OCI-LY7 (cell line): ENCODE measurements around the gene DOCK1. TPM values are rescaled to one million over a fixed set of nuclear protein-coding genes. Genes with fewer than 3 reads are reported as not detected.

Experiments
- BruUV-seq: library from RNA; stranded (reverse); fragments of 400-500 nt; replicated peaks from 2 replicates; lab custom pipeline; 2021; lab: Mats Ljungman, UMichigan
- CTCF ChIA-PET: fragments of 300-600 bp; sonication (Branson Sonifier 250); formaldehyde crosslinking; loops from one replicate; lab custom pipeline; 2022; ENCODE audit warnings: antibody characterized with exemption; ENCODE audit not compliant: unreplicated experiment; lab: Charles Lee
- POLR2A ChIA-PET: fragments of 300-600 bp; sonication (Branson Sonifier 250); formaldehyde crosslinking; loops from one replicate; lab custom pipeline; 2022; ENCODE audit warnings: antibody characterized with exemption; lab: Charles Lee
- DNase-seq: peaks from one replicate; pipeline ENCODE4 v3.0.0-alpha.2; 2015; ENCODE audit warnings: low spot score
- H2AFZ ChIP-seq: fragments of 200-600 bp; sonication (generic), shearing (Covaris generic); 2 replicates; pipeline ENCODE4 v1.6.1; 2014; ENCODE audit warnings: mild to moderate bottlenecking, antibody characterized with exemption, low read length, moderate library complexity
- H3K27ac ChIP-seq: fragments of 200-600 bp; sonication (generic); 2 replicates; pipeline ENCODE4 v1.5.1; 2014; ENCODE audit warnings: mixed run types, low read depth, mild to moderate bottlenecking, moderate library complexity, low read length, inconsistent platforms; ENCODE audit not compliant: poor library complexity, severe bottlenecking
- H3K36me3 ChIP-seq: fragments of 200-600 bp; sonication (generic); 2 replicates; pipeline ENCODE4 v1.6.1; 2014; ENCODE audit warnings: mild to moderate bottlenecking, antibody characterized with exemption, low read length, moderate library complexity, mixed read lengths; ENCODE audit not compliant: insufficient read depth
- H3K4me1 ChIP-seq: fragments of 200-600 bp; sonication (generic); 2 replicates; pipeline ENCODE4 v1.5.1; 2014; ENCODE audit warnings: mild to moderate bottlenecking, low read length; ENCODE audit not compliant: insufficient read depth, poor library complexity, severe bottlenecking
- H3K4me2 ChIP-seq: fragments of 200-600 bp; sonication (generic); 2 replicates; pipeline ENCODE4 v1.6.1; 2014; ENCODE audit warnings: mild to moderate bottlenecking, low read length
- H3K4me3 ChIP-seq: fragments of 200-600 bp; sonication (generic); 2 replicates; pipeline ENCODE4 v1.5.1; 2014; ENCODE audit warnings: mild to moderate bottlenecking, low read depth, low read length; ENCODE audit not compliant: poor library complexity, severe bottlenecking
- H3K79me2 ChIP-seq: fragments of 200-600 bp; sonication (generic); 2 replicates; pipeline ENCODE4 v1.6.1; 2016; ENCODE audit warnings: low read depth, mild to moderate bottlenecking, low read length, moderate library complexity, mixed read lengths; ENCODE audit not compliant: insufficient read depth
- H3K9me2 ChIP-seq: fragments of 200-600 bp; sonication (generic); 2 replicates; pipeline ENCODE4 v1.6.1; 2016; ENCODE audit warnings: mild to moderate bottlenecking, low read length, mixed read lengths; ENCODE audit not compliant: insufficient read depth
- H3K9me3 ChIP-seq: fragments of 200-600 bp; sonication (generic); 2 replicates; pipeline ENCODE4 v1.6.1; 2014; ENCODE audit warnings: mild to moderate bottlenecking, mixed run types, low read length, mixed read lengths
- H4K20me1 ChIP-seq: fragments of 200-600 bp; sonication (generic); 2 replicates; pipeline ENCODE4 v1.6.1; 2014; ENCODE audit warnings: mild to moderate bottlenecking, antibody characterized with exemption, low read length, moderate library complexity, mixed read lengths; ENCODE audit not compliant: insufficient read depth
- EZH2phosphoT487 ChIP-seq: fragments of 200-600 bp; sonication (generic); IDR thresholded peaks from 2 replicates; pipeline ENCODE4 v1.6.1; 2018; ENCODE audit warnings: low read depth, borderline replicate concordance, mild to moderate bottlenecking, mixed run types, antibody characterized with exemption, low read length, moderate library complexity, mixed read lengths
- intact Hi-C: fragments of 100-400 bp; cut with micrococcal nuclease; formaldehyde crosslinking; loops from one replicate; pipeline ENCODE4 v1.10.0; 2022; ENCODE audit not compliant: unreplicated experiment
- total RNA-seq, 2 experiments: library from RNA; depleted of rRNA in 1 of 2; stranded (reverse); fragments of >200 nt in 1 of 2; shearing (Covaris generic) in 1 of 2; gene quantifications; 2 replicates each; pipeline ENCODE4 v1.2.3, GENCODE V29; 2014 to 2022
- TF ChIP-seq, protein P1 (sequence below): fragments of 200-600 bp; sonication (generic); conservative IDR thresholded peaks from 2 replicates; pipeline ENCODE4 v1.5.1; 2014; ENCODE audit warnings: mild to moderate bottlenecking, antibody characterized with exemption, low read length, moderate library complexity, mixed read lengths

Gene DOCK1
- total RNA-seq, 2 experiments from 2014 or later = not detected

DNA sequence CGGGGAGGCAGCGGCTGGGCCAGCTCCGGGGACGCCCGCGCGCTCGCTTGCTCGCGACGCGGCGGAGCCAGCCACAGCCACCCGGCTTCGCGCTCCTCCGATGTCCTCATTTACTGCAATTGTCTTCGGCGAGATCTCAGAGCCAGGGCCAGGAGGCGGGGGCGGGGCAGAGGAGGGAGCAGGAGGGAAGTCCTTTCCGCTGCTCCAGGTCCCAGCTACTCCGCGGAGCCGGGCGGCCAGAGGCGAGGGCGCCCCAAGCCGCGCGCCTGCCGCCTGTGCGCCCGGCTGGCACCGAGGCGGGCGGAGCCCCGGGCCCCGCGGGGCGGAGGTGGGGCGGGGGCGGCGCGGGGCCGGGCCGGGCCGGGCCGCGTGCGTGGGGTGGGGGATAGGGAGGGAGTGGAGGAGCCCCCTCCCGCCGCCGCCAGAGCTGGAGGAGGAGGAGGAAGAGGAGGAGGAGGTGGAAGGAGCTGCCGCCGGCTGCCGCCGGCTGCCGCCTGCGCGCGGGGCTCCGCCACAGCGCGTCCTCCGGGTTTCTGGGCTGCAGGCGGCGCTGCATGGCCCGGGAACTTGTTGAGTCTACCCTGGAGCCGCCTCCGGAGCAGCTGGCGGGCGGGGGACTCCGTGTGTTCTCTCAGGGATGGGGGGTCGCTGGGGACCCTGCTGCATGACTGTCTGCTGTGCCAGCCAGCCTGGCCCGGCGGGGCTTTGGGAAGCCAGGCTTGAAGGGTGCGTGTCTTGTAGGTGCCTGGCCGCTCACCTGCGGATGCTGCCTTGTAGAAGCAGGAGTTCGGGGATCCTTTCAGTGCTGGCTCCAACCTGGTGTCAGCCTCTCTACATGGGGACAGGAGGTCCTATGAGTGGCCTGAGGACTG, 291.3 kb downstream of the DOCK1 start, which contains the start of gene INSYN2A:
Gene INSYN2A, minus strand, starts transcription at position 310 of the 872 bp plus-strand sequence. CDS start 20,196 bp downstream, outside the sequence.
- no peak for DNase-seq
- Histone ChIP-seq H2AFZ (no peak within 1 kb of the TSS), H3K27ac (no peak within 1 kb of the TSS), H3K79me2 (no peaks in the 10 kb centered on the region), H3K4me2 (no peak within 1 kb of the TSS), H3K9me3 (no peaks in the 10 kb centered on the region), H4K20me1 (no peaks in the 10 kb centered on the region), H3K4me1 (no peaks in the 10 kb centered on the region), H3K36me3 (no peaks in the 10 kb centered on the region), H3K9me2 (no peaks in the 10 kb centered on the region), H3K4me3 (no peak within 1 kb of the TSS)
- POLR2A ChIA-PET = no interaction called here
- BruUV-seq = no TSS peak
- CTCF ChIA-PET = no interaction called here
- no peak for TF ChIP-seq EZH2phosphoT487
- TF ChIP-seq, protein P1, sequence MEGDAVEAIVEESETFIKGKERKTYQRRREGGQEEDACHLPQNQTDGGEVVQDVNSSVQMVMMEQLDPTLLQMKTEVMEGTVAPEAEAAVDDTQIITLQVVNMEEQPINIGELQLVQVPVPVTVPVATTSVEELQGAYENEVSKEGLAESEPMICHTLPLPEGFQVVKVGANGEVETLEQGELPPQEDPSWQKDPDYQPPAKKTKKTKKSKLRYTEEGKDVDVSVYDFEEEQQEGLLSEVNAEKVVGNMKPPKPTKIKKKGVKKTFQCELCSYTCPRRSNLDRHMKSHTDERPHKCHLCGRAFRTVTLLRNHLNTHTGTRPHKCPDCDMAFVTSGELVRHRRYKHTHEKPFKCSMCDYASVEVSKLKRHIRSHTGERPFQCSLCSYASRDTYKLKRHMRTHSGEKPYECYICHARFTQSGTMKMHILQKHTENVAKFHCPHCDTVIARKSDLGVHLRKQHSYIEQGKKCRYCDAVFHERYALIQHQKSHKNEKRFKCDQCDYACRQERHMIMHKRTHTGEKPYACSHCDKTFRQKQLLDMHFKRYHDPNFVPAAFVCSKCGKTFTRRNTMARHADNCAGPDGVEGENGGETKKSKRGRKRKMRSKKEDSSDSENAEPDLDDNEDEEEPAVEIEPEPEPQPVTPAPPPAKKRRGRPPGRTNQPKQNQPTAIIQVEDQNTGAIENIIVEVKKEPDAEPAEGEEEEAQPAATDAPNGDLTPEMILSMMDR = no peak
- intact Hi-C loops = no loop called here

DNA sequence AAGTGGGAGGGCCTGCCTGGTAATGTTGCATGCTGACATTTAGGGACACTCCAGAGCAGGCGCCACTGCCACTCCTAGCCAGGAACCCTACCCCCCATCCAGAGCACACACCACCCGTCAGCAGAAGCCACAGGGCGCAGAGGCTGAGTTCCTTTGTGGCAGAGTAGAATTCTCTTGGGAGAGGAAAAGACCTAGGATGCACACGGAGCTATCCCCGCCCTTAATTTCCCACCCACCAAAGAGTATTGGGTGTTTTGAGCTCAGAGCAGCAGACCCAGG, 291.9 kb downstream of the DOCK1 start:
- H3K9me2 ChIP-seq = no peaks in the 10 kb centered on the region
- no peak for DNase-seq
- CTCF ChIA-PET = no interaction called here
- no peaks in the 10 kb centered on the region for H3K36me3 ChIP-seq
- H3K4me2 ChIP-seq = no peak overlapping the region
- no peak for TF ChIP-seq EZH2phosphoT487
- TF ChIP-seq, protein P1 = no peak
- no peak overlapping the region for H3K27ac ChIP-seq
- BruUV-seq = no TSS peak
- H4K20me1 ChIP-seq = no peaks in the 10 kb centered on the region
- POLR2A ChIA-PET = no interaction called here
- H3K9me3 ChIP-seq = no peaks in the 10 kb centered on the region
- H3K4me1 ChIP-seq = no peaks in the 10 kb centered on the region
- H3K4me3 ChIP-seq = no peak overlapping the region
- H3K79me2 ChIP-seq = no peaks in the 10 kb centered on the region
- no peak overlapping the region for H2AFZ ChIP-seq
- intact Hi-C loops = no loop called here

DNA sequence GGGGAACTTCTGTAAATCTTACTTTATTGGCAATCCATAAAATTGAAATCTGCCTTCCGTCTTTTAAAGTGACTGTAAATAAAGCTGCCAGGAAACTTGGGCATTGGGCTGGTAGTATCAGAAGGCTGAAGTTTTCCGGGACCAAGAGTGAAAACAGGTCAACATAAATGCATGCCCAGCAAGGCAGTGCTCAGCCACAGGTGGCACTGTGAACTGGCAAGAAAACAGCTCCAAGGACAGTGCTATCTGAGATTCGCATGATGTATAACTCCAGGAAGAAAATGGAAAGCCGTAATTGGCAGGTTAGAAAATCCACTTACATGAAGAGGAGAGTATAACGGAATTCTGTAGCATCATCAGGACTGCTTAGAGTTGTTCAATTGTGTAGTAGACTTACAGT, 293.1 kb downstream of the DOCK1 start:
- Histone ChIP-seq H3K4me2 (no peak overlapping the region), H3K27ac (no peak overlapping the region), H2AFZ (no peak overlapping the region), H3K36me3 (no peaks in the 10 kb centered on the region), H3K4me3 (no peak overlapping the region), H3K79me2 (no peaks in the 10 kb centered on the region), H3K9me2 (no peaks in the 10 kb centered on the region), H3K4me1 (no peaks in the 10 kb centered on the region), H4K20me1 (no peaks in the 10 kb centered on the region), H3K9me3 (no peaks in the 10 kb centered on the region)
- ChIA-PET POLR2A (no interaction called here), CTCF (no interaction called here)
- intact Hi-C loops = no loop called here
- no TSS peak for BruUV-seq
- DNase-seq = no peak
- TF ChIP-seq EZH2phosphoT487 = no peak
- TF ChIP-seq, protein P1 = no peak
